HEK293T (cell line): ENCODE measurements around the gene MUC20.
"Not testable (repeated sequence)": the region's sequence is repeated elsewhere in the genome, so short reads cannot be mapped to it uniquely, and the experiment has no call there.

Experiments
- CTCF ChIA-PET: fragments of 350-600 bp; formaldehyde crosslinking; extraction: SDS; loops from one replicate; lab custom pipeline; 2021; ENCODE audit warnings: antibody characterized with exemption, inconsistent platforms; lab: Yijun Ruan, JAX
- POLR2A ChIA-PET: fragments of 350-600 bp; formaldehyde crosslinking; extraction: SDS; loops from one replicate; lab custom pipeline; 2020; ENCODE audit warnings: antibody characterized with exemption, inconsistent platforms; lab: Yijun Ruan, JAX
- DNase-seq: peaks from one replicate; pipeline ENCODE4 v3.0.0; 2012; ENCODE audit warnings: mixed read lengths; ENCODE audit errors: extremely low spot score
- ARNT ChIP-seq: fragments of 450-650 bp; IDR thresholded peaks from 2 replicates; pipeline ENCODE4 v1.6.1; 2017; ENCODE audit warnings: mild to moderate bottlenecking
- BHLHE40 ChIP-seq: fragments of 450-650 bp; IDR thresholded peaks from 2 replicates; pipeline ENCODE4 v1.6.1; 2016; ENCODE audit warnings: mild to moderate bottlenecking, moderate library complexity, borderline replicate concordance
- CTBP1 ChIP-seq: fragments of 450-650 bp; IDR thresholded peaks from 2 replicates; pipeline ENCODE4 v1.6.1; 2016; ENCODE audit warnings: borderline replicate concordance
- ELF4 ChIP-seq: fragments of 450-650 bp; IDR thresholded peaks from 2 replicates; pipeline ENCODE4 v1.6.1; 2017; ENCODE audit warnings: antibody characterized with exemption
- FOXA1 ChIP-seq: fragments of 450-650 bp; IDR thresholded peaks from 2 replicates; pipeline ENCODE4 v1.6.1; 2016; ENCODE audit warnings: mild to moderate bottlenecking
- FOXK2 ChIP-seq: fragments of 450-650 bp; IDR thresholded peaks from 2 replicates; pipeline ENCODE4 v1.6.1; 2016; ENCODE audit warnings: mild to moderate bottlenecking
- FOXM1 ChIP-seq: fragments of 450-650 bp; IDR thresholded peaks from 2 replicates; pipeline ENCODE4 v1.6.1; 2017; ENCODE audit warnings: mild to moderate bottlenecking, borderline replicate concordance
- HDGF ChIP-seq: fragments of 450-650 bp; IDR thresholded peaks from 2 replicates; pipeline ENCODE4 v1.6.1; 2017; ENCODE audit warnings: antibody characterized with exemption, borderline replicate concordance
- L3MBTL2 ChIP-seq: fragments of 450-650 bp; conservative IDR thresholded peaks from 2 replicates; pipeline ENCODE4 v1.6.1; 2016; ENCODE audit warnings: mild to moderate bottlenecking
- LEF1 ChIP-seq: fragments of 450-650 bp; IDR thresholded peaks from 2 replicates; pipeline ENCODE4 v1.6.1; 2017; ENCODE audit warnings: mild to moderate bottlenecking, borderline replicate concordance
- NFRKB ChIP-seq: fragments of 450-650 bp; IDR thresholded peaks from 2 replicates; pipeline ENCODE4 v1.6.1; 2016; ENCODE audit warnings: mild to moderate bottlenecking, moderate library complexity
- PKNOX1 ChIP-seq: fragments of 450-650 bp; IDR thresholded peaks from 2 replicates; pipeline ENCODE4 v1.6.1; 2016
- SP1 ChIP-seq: fragments of 450-650 bp; IDR thresholded peaks from 2 replicates; pipeline ENCODE4 v1.6.1; 2017
- SUZ12 ChIP-seq: fragments of 450-650 bp; IDR thresholded peaks from 2 replicates; pipeline ENCODE4 v1.6.1; 2016; ENCODE audit warnings: mild to moderate bottlenecking
- TARDBP ChIP-seq: fragments of 450-650 bp; IDR thresholded peaks from 2 replicates; pipeline ENCODE4 v1.6.1; 2016
- ZNF384 ChIP-seq: fragments of 450-650 bp; IDR thresholded peaks from 2 replicates; pipeline ENCODE4 v1.6.1; 2016

The MUC20 gene

GRCh38 chr3:195690951-195691350 lies 29.8 kb upstream of the MUC20 start:
- TF ChIP-seq LEF1: no peak
- TF ChIP-seq ZNF384: no peak
- no peak for TF ChIP-seq ARNT
- no peak for TF ChIP-seq FOXM1
- TF ChIP-seq TARDBP: no peak
- CTCF ChIA-PET: no interaction called here
- no peak for DNase-seq
- POLR2A ChIA-PET: no interaction called here

DNA sequence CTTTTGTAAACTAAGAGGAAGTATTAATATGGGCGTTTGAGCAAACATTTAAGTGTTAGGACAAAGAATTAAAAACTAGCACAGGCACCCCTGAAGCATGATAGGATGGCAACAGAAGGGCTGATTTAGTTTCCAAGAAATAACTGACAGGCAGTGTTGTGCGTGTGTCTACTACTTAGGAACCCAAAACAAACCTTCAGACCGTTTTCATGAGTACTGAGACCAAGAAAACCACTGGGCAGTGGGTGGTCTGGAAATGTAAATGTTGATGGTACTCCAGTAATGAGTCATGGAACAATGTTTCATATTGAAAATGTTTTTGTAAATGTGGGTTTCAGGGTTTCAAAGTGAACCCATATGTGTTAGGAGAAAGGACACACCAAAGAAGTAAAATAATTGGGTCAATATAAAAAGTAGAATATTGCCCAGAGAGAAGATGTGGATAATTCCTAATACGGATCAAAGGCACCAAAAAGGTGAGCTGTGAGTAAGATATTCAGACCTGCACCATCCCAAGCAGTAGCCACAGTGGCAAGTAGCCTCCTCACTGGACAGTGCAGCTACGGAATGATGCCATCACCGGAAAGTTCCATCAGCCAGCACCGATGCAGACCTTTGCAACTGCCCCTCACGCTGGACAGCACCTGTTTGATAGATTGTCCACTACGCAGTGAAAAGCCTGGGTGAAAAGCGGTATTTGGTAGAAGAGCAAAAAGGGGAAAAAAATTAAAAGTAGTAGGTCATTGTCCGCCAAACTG lies 29.0 kb upstream of the MUC20 start:
- CTCF ChIA-PET, DNase-seq, POLR2A ChIA-PET: not testable (repeated sequence)

DNA sequence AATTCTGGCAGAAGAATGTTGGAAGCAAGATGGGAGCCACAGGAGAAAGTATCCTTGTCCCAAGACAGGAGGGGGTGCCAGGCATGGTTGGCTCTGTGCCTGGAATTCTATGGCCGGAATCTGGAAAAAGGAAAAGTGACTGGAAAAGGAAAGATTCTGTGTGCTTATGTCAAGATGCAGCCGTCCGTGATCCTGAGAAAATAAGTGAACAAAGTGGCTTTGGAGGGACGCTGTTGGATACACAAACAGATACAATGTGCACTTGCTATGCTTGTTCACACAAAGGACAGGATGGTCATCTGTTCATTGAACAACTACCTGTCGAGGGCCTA lies 28.5 kb upstream of the MUC20 start:
- TF ChIP-seq LEF1 (no peak), HDGF (no peak), ZNF384 (no peak), FOXM1 (no peak), PKNOX1 (no peak), L3MBTL2 (no peak), FOXA1 (no peak), SP1 (no peak), ARNT (no peak), NFRKB (no peak), BHLHE40 (no peak)
- CTCF ChIA-PET: no interaction called here
- POLR2A ChIA-PET: no interaction called here
- no peak for DNase-seq

- CTCF ChIA-PET: no interaction called here
- no peak for DNase-seq
- TF ChIP-seq FOXK2 (no peak), BHLHE40 (no peak), HDGF (no peak), PKNOX1 (no peak), FOXM1 (no peak), ARNT (no peak), NFRKB (no peak), ZNF384 (no peak), FOXA1 (no peak), L3MBTL2 (no peak), TARDBP (no peak), SUZ12 (no peak), LEF1 (no peak), ELF4 (no peak), CTBP1 (no peak), SP1 (no peak)
- POLR2A ChIA-PET: no interaction called here
These were observed 27.9 kb upstream of the MUC20 start for GRCh38 chr3:195692781-195693427.

- POLR2A ChIA-PET: no interaction called here
- CTCF ChIA-PET: no interaction called here
- DNase-seq: no peak
- TF ChIP-seq CTBP1 (no peak), ELF4 (no peak), LEF1 (no peak), BHLHE40 (no peak), NFRKB (no peak), FOXK2 (no peak), FOXA1 (no peak), HDGF (no peak), SP1 (no peak), SUZ12 (no peak), ZNF384 (no peak), FOXM1 (no peak), L3MBTL2 (no peak), PKNOX1 (no peak), ARNT (no peak), TARDBP (no peak)
These were observed 27.2 kb upstream of the MUC20 start for GRCh38 chr3:195693428-195694216.

DNA sequence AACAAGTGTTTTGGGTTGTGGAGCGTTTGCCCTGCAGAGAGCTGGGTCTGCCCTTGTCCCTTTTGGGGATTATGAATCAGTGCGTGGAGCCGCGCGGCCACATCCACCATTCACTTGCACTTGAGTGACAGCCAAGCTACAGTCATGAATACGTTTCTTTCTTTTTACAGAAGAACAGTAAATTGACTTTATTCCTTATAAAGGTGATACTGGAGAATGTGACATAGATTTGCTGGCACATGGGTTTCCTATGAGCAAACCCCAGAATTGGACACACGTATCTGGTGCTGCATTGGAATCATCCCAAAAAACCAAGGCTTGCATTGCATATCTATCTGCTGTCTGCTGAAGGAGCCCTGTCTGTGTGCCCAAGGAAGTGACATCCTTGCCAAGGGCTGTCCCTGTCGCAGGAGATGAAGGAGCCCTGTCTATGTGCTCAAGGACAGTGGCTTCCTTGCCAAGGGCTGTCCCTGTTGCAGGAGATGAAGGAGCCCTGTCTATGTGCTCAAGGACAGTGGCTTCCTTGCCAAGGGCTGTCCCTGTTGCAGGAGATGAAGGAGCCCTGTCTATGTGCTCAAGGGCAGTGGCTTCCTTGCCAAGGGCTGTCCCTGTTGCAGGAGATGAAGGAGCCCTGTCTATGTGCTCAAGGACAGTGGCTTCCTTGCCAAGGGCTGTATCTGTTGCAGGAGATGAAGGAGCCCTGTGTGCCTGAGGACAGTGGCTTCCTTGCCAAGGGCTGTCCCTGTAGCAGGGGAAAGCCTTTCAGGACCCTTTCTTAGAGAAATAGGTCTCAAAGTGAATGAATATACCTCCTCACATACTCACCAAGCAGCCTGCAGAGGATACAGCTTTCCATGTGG lies 26.3 kb upstream of the MUC20 start:
- CTCF ChIA-PET: not testable (repeated sequence)

More for the DNA sequence above, 26.3 kb upstream of the MUC20 start:
- POLR2A ChIA-PET, DNase-seq: not testable (repeated sequence)
